ENCODE data around the gene ABCA2. TPM values are rescaled to one million over a fixed set of nuclear protein-coding genes. Genes with fewer than 3 reads are reported as not detected.

The ABCA2 gene
- total RNA-seq, 1 donor from 2014 or later = 45.0 TPM

DNA sequence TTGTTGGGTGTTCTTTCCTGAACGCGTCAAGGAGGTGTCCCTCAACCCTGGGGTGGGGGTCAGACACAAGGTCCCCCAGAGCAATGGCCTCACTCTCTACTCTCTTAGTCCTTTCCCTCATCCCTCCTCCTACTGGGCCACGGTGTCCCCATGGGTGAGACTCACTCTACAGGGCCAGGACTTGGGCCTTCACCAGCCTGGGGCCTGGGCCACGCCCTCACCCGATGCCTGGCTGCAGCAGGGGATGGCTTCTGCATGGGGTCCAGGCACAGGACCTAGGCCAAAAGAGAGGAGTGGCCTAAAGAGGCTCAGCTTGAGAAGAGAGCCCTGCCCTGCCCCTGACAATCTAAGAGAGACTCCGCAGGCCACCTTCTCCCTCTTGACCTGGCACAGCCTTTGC, 70.1 kb downstream of the ABCA2 start:
- DNase-seq = no peak
- H3K9me3 ChIP-seq = no peaks in the 10 kb centered on the region
- no peaks in the 10 kb centered on the region for H3K36me3 ChIP-seq
- no peak for ATAC-seq
- no peaks in the 10 kb centered on the region for H3K27me3 ChIP-seq (ENCODE audit: low read depth)
- no peak overlapping the region for H3K4me3 ChIP-seq
- H3K27ac ChIP-seq = no peak overlapping the region
- no peaks in the 10 kb centered on the region for H3K4me1 ChIP-seq
- TF ChIP-seq, protein P1, sequence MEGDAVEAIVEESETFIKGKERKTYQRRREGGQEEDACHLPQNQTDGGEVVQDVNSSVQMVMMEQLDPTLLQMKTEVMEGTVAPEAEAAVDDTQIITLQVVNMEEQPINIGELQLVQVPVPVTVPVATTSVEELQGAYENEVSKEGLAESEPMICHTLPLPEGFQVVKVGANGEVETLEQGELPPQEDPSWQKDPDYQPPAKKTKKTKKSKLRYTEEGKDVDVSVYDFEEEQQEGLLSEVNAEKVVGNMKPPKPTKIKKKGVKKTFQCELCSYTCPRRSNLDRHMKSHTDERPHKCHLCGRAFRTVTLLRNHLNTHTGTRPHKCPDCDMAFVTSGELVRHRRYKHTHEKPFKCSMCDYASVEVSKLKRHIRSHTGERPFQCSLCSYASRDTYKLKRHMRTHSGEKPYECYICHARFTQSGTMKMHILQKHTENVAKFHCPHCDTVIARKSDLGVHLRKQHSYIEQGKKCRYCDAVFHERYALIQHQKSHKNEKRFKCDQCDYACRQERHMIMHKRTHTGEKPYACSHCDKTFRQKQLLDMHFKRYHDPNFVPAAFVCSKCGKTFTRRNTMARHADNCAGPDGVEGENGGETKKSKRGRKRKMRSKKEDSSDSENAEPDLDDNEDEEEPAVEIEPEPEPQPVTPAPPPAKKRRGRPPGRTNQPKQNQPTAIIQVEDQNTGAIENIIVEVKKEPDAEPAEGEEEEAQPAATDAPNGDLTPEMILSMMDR (IDR thresholded peaks at IDR 0.05) = no peak
- intact Hi-C loops (cut with DNase I) = no loop called here

DNA sequence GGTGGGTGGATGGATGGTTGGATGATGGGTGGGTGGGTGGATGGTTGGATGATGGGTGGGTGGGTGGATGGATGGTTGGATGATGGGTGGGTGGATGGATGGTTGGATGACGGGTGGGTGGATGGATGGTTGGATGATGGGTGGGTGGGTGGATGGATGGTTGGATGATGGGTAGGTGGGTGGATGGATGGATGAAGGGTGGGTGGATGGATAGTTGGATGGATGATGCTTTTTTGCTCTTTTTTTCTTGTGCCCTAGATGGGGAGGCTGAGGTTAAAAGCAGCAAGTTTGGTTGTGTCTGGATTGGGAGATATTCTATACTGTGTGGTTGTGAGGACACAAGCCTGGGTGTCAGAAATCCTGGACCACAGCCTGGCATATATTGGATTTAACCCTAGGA, 70.6 kb downstream of the ABCA2 start:
- no peak overlapping the region for H3K4me3 ChIP-seq
- no peaks in the 10 kb centered on the region for H3K36me3 ChIP-seq
- H3K27ac ChIP-seq = no peak overlapping the region
- intact Hi-C loops (cut with DNase I) = no loop called here
- no peaks in the 10 kb centered on the region for H3K4me1 ChIP-seq
- no peak for DNase-seq
- TF ChIP-seq, protein P1 (IDR thresholded peaks at IDR 0.05) = no peak
- H3K27me3 ChIP-seq (ENCODE audit: low read depth) = no peaks in the 10 kb centered on the region
- no peaks in the 10 kb centered on the region for H3K9me3 ChIP-seq
- no peak for ATAC-seq

Other genes starting within 250 kb of the ABCA2 start
- gene TMEM141, start 236.9 kb downstream of the ABCA2 start, total RNA-seq = 57.2 TPM
- 3.7 TPM for gene CCDC183, start 231.9 kb downstream of the ABCA2 start, total RNA-seq
- 62.2 TPM for gene RABL6, start 220.3 kb downstream of the ABCA2 start, total RNA-seq
- gene AJM1, start 185.8 kb downstream of the ABCA2 start, total RNA-seq = 3.5 TPM
- gene PHPT1, start 178.8 kb downstream of the ABCA2 start, total RNA-seq = 93.6 TPM
- 13.5 TPM for gene MAMDC4, start 175.9 kb downstream of the ABCA2 start, total RNA-seq
- gene EDF1, start 161.9 kb downstream of the ABCA2 start, total RNA-seq = 230 TPM
- 16.5 TPM for gene TRAF2, start 141.7 kb downstream of the ABCA2 start, total RNA-seq
- gene FBXW5, start 83.5 kb downstream of the ABCA2 start, total RNA-seq = 83.2 TPM
- gene C8G, start 83.0 kb downstream of the ABCA2 start, total RNA-seq = 2.2 TPM
- gene LCN12, start 76.0 kb downstream of the ABCA2 start, total RNA-seq = 1.9 TPM
- gene PTGDS, start 50.7 kb downstream of the ABCA2 start, total RNA-seq = 225 TPM
- gene LCNL1, start 45.2 kb downstream of the ABCA2 start, total RNA-seq = 1.9 TPM
- 45.1 TPM for gene PAXX, start 35.8 kb downstream of the ABCA2 start, total RNA-seq
- 49.3 TPM for gene CLIC3, start 31.7 kb downstream of the ABCA2 start, total RNA-seq
- gene FUT7, start 3.9 kb upstream of the ABCA2 start, total RNA-seq = 1.1 TPM
- 124 TPM for gene NPDC1, start 17.9 kb upstream of the ABCA2 start, total RNA-seq
- 0.62 TPM for gene ENTPD2, start 25.8 kb upstream of the ABCA2 start, total RNA-seq
- gene SAPCD2, start 42.3 kb upstream of the ABCA2 start, total RNA-seq = 0.86 TPM
- gene UAP1L1, start 49.3 kb upstream of the ABCA2 start, total RNA-seq = 29.7 TPM
- 41.9 TPM for gene MAN1B1, start 58.7 kb upstream of the ABCA2 start, total RNA-seq
- gene DPP7, start 86.5 kb upstream of the ABCA2 start, total RNA-seq = 190 TPM
- 0.92 TPM for gene GRIN1, start 110.9 kb upstream of the ABCA2 start, total RNA-seq
- gene LRRC26, start 141.8 kb upstream of the ABCA2 start, total RNA-seq = 1.0 TPM
- gene TMEM210, start 143.8 kb upstream of the ABCA2 start, total RNA-seq = not detected
- gene ANAPC2, start 160.3 kb upstream of the ABCA2 start, total RNA-seq = 58.2 TPM
- gene SSNA1, start 160.4 kb upstream of the ABCA2 start, total RNA-seq = 57.6 TPM
- 17.8 TPM for gene TPRN, start 172.5 kb upstream of the ABCA2 start, total RNA-seq
- 26.6 TPM for gene TMEM203, start 177.4 kb upstream of the ABCA2 start, total RNA-seq
- gene NDOR1, start 177.5 kb upstream of the ABCA2 start, total RNA-seq = 15.6 TPM
- 5.8 TPM for gene RNF208, start 194.0 kb upstream of the ABCA2 start, total RNA-seq
- gene CYSRT1, start 196.9 kb upstream of the ABCA2 start, total RNA-seq = 0.59 TPM
- 0.21 TPM for gene RNF224, start 199.3 kb upstream of the ABCA2 start, total RNA-seq
- not detected for gene SLC34A3, start 202.7 kb upstream of the ABCA2 start, total RNA-seq
- 208 TPM for gene TUBB4B, start 213.1 kb upstream of the ABCA2 start, total RNA-seq
- gene STPG3, start 223.0 kb upstream of the ABCA2 start, total RNA-seq = 0.38 TPM
- 44.7 TPM for gene NELFB, start 227.1 kb upstream of the ABCA2 start, total RNA-seq
- 27.2 TPM for gene TOR4A, start 249.5 kb upstream of the ABCA2 start, total RNA-seq

All from lower lobe of right lung (tissue), 2 donors.